Stromal cell of bone marrow (primary cell): ENCODE data around the gene PRDM12.

ENCODE experiments used
- DNase-seq: peaks from one replicate; pipeline ENCODE4 v3.0.0-alpha.2; 2012; ENCODE audit warnings: low read depth

Gene PRDM12

DNA sequence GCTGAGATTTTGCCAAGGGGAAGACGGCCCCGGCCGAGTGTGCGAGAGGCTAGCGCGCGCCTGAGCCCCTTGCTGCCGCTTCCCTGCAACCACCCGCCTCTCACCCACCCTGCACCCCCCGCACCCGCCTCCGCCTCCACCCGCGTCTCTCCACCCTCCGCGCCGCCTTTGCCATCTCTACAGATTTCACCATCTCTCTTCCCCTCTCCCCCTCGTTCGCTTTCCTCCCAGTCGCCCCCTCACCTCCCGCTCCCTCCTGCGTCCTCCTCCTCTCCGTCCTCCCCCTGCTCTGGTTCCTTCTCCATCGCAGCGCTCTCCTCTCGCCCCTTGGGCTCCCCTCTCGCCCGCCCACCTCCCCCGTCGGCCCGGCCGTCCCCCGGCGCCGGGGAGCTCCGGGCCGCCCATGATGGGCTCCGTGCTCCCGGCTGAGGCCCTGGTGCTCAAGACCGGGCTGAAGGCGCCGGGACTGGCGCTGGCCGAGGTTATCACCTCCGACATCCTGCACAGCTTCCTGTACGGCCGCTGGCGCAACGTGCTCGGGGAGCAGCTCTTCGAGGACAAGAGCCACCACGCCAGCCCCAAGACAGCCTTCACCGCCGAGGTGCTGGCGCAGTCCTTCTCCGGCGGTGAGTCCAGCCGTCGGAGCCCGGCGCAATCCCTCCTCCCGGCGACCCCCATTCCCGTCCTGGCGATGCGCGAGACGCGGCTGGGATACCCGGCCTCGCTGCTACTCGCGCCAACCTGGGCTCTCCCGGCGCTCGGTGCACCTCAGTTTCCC lies at the start of gene PRDM12:
PRDM12 (plus strand) TSS at position 344 of the 778 bp plus-strand sequence; CDS start at position 404, 60 bp downstream.
- no peak for DNase-seq

DNA sequence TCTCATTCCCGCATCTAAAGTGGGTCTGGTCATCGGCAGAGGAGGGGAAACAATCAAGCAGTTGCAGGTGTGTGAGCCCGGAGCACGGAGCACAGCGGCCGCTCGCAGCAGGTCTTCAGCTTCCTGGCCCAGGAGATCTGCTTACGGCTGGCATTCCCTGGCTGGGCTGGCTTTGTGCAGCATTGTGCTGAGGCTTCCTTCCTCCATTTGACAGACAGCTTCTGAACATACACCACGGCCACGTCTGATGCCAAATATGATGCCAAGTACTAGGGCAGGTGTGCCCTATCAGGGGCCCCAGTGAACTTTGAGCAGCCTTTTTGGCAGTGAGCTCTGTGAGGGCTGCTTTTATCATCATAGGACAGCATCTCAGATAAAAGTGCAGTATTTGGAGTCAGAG lies 47.9 kb upstream of the PRDM12 start:
- no peak for DNase-seq

DNA sequence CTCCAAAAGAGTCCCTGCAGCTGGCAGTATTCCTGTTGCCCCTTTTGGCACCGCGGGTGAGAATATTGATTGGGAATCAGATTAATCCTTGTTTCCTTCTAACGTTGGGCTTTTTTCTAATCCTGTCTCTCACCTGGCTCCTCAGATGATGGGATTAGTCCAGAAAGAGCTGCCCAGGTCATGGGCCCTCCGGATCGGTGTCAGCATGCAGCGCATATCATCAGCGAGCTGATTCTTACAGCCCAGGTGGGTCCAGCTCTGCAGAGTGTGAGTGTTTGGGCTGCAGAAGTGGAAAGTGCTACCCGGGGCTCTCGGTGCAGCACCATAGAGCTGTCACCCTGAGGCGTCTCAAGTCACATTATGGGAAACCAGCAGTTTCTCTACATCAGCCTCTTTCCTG lies 40.9 kb upstream of the PRDM12 start:
- DNase-seq = no peak

DNA sequence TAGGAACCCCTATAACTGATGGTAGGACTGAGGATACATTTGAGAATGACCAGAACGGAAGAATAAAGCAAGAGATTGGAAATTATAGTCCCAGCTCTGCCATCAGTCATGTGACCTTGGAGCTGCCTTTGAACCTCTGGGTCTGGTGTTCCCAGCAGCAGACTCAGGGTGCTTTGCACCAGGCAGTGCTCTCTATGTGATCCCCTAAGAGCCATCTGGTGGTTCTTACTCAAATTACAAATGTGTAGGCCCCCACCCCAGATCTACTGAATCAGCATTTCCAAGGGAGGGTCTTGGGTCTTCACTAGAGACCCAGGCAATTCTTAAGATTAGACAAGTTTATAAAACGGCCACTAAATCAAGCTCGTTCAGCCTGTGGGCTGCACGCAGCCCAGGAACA lies 40.2 kb upstream of the PRDM12 start:
- no peak for DNase-seq

DNA sequence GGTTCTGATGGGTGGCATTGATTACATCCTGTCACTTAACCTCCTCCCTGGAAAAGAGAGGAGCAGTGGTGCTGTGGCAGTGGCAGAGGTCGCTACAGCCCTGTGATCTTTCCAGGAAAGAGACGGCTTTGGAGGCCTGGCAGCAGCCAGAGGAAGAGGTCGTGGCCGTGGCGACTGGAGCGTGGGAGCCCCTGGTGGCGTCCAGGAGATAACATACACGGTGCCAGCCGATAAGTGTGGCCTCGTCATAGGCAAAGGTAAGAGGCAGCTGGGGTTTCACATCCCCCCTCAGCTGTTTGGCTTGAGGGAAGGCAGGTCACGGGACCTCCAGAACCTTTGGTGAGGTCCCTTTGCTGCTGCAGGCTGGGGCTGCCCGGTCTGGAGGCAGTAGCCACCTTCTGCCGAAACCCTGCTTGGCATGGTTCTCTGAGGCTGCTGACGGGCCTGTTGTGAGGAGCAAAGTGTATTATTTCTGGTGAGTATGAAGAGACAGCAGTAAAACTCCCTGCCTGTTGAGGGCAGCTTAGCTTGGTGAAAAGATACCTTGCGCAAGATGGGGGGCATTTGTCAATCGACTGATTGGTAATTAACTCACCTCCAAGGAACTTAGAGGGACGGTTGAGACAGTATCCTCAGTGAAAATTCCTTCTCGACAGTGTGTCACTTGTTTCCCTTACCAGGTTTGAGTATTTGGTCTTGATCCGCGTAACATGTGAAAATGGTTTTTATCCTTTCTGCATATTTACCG lies 38.0 kb upstream of the PRDM12 start:
- DNase-seq = no peak

DNA sequence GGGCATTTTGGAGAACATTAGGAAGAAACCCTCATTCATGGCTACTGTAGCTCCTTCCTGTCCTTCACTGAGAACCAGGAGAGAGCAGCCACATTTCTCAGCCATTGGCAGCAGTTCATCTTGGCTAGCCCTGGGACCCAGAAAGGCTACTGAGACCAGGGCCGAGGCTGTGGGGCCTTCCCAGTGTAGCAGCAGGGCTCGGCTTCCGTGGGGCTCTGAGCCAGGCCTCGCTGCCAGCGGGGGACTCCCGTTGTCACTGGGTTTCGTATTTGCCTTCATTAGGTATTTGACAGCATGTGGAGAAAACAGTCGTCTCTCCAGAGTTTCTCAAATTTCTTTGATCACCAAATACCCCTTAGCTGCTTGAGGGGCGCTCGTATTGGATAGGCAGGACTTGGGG lies 37.3 kb upstream of the PRDM12 start:
- DNase-seq = no peak

DNA sequence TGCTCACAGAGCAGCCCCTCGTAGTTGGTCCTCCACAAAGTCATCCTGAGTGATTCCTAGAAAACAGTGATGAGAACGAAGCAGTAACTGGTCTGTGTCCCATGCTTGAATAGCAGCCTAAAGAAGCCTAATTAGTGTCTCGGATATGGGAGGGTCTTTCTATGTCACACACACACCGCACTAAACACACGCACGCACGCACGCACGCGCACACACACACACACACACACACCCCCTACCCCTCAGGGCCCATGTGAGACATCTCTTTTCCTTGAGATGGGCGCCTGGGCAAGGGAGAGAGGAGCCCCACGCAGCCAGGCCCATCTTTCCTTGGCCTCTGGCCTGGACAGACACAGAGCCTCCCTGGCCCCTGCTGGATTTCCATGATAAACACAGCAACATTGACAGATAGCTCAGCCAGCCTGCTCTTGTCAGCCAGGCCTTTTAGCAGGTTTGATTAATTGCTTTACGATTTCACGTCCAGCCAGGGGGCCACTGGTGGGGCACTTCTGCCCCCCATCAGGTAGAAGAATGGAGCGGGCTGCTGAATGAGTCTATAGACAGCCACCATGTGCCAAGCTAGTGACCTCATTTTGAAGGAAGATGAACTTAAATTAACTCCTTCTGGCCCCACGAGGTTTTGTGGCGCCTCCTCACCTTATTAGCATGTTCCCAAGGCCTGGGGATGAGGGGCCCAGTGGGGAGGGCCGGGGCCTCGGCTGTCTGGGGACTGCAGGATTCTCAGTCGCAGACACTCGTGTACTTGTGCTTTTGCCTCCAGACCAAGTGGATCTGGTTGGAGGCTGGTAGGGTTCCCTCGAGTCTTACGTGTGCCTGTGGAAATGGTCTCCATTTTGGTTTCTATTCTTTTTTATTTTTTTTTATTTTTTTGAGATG lies 36.2 kb upstream of the PRDM12 start:
- no peak for DNase-seq

DNA sequence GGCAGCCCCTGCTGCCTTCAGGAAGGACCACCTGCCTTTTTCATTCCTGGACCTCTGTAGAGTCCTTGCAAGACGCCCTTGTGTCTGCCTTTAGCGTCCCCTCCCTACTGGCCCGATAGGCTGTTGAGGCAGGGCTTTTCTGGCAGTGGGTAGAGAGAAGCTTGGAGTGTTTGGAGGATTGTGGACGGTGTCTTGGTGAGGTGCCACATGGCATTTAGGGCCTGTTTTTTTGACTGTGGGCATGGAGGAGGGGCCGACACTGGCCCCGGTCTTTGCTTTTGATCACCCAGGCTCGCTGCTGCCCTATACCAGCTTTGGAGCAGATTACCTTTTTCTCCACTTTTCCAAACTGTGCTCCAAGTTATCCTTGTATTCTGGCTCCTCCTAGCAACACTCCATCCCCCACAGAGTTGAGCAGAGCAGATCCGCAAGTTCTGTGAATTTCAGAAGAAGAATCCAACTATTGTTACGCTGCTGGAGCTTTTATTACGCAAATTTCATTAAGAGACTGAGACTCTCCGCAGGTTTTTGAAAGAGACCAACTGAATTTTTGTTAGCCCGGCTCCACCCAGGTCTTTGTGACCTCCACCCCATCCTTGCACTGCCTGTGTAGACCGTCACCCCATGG lies 34.8 kb upstream of the PRDM12 start:
- no peak for DNase-seq

DNA sequence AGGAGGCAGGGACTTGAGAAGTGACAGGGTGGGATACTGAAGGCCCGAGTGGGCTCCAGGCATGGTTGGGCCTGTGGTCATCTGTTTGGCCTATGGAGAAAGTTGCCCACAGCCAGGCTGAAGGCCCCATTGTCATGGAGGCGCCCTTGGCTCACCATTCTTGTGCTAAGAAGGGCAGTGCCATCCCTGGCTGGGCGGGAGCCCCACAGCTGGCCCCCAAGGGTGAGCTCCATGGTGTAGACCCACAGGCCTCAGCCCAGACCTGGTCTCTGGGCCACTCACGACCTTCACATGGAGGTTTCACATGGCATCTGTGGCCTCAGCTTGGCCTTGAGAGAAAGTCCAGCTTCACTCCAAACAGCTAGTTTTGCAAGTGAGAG lies 34.3 kb upstream of the PRDM12 start:
- DNase-seq = no peak

DNA sequence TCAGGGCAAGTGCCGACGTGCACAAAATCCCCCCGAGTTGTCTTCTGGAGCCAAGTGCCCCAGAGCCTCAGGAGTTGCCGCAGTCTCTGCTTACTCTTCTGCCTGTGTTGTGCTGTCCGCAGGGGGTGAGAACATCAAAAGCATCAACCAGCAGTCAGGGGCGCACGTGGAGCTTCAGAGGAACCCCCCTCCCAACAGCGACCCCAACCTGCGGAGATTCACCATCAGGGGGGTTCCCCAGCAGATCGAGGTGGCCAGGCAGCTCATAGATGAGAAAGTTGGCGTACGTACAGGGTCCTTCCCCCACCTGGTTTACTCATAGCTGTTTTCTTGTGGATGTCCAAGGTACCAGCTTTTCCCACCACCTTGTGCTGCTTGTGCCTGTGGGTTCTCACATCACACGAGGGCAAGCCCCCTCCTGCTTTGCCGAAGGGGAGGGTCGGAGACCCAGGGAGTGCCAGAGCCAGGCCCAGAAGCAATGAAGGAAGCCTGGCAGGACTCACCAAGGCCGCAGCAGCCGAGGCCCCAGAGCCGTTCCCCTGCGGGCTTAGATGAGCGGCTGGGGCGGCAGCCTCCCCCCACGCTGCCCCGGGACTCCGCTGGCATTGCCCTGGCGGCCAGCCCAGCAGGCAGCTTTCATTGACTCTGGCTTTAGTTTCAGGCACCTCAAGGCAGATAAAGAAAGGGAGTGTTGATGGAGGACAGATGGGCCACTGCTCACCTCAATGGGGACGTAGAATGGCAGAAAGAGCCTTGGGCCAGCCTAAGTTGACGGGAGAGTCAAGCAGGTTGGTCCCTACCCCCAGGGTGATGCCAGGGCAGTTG lies 33.7 kb upstream of the PRDM12 start:
- DNase-seq = no peak

DNA sequence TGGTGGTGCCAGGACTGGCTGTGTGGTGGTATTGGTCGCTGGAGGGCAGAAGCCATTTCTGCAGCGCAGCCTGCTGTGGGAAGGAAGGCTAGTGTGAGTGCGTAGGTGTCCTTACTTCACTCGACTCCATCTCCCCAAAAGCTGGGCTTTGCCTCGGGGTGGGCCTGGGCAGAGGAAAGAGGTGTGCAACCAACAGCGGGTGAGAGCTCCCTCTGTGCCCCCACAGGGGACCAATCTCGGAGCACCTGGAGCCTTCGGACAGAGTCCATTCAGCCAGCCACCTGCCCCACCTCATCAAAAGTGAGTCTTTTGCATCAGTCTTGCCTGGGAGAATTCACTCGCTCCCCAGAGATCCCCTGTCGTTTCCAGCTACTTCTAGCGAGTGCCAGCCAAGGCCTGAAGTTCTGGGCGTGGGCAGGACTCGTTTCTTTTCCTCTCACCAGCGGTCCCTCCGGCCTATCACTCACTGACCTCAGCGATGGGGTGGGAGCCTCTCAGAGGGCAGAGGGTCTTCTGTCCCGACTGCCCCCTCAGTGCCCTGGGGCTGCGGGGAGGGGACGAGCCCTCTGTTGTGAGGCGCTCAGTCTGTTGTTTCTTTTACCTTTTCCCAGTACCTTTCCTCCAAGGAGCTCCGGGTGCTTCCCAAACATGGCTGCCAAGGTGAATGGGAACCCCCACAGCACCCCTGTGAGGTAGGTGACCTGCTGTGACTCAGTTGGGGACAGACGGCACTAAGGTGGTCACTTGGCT lies 32.9 kb upstream of the PRDM12 start:
- no peak for DNase-seq

DNA sequence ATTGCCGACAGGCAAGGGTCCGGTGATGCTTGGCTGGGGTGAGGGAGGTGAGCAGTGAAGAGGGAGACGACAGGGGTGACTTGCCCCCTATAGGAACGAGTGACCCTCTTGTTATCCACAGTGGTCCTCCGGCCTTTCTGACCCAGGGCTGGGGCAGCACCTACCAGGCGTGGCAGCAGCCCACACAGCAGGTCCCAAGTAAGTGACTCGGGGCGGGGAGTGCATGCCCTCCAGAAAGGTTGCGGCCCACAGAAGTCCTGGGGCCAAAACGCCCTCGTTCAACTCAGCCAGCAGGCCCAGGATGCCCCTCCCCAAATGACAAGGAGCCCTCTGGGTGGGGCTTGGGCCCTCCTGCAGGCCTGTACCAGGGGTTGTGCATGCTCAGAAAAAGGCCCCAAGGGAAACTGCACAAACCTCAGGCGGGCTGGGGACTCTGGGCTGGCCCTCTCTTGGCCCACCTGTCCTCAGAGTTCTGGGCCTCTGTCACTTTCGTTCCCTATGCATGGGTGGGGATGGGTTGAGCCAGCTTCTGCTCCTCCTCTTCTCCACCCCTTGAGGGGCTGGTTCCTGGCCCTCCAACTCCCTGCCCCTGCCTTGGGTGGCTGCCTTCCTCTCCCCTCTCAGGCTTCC lies 32.2 kb upstream of the PRDM12 start:
- no peak for DNase-seq

DNA sequence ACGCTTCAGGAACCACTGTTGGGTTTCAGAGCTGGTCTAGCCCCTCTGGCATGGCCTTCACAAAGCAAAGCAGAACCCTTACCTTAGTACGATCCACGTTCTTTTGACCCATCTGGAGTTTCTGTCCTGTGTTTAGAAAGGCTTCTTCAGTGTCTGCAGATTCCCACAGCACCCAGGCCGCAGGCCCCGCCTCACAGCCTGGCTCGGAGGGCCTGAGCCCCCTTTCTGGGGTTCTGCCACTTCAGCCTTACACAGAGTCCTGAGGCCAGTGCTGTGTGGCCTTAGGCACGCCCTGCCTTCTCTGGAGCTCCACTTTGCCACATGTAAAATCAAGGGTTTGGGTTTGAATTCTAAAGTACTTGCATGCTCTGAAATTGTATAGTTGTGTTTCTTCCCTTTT lies 31.6 kb upstream of the PRDM12 start:
- no peak for DNase-seq

DNA sequence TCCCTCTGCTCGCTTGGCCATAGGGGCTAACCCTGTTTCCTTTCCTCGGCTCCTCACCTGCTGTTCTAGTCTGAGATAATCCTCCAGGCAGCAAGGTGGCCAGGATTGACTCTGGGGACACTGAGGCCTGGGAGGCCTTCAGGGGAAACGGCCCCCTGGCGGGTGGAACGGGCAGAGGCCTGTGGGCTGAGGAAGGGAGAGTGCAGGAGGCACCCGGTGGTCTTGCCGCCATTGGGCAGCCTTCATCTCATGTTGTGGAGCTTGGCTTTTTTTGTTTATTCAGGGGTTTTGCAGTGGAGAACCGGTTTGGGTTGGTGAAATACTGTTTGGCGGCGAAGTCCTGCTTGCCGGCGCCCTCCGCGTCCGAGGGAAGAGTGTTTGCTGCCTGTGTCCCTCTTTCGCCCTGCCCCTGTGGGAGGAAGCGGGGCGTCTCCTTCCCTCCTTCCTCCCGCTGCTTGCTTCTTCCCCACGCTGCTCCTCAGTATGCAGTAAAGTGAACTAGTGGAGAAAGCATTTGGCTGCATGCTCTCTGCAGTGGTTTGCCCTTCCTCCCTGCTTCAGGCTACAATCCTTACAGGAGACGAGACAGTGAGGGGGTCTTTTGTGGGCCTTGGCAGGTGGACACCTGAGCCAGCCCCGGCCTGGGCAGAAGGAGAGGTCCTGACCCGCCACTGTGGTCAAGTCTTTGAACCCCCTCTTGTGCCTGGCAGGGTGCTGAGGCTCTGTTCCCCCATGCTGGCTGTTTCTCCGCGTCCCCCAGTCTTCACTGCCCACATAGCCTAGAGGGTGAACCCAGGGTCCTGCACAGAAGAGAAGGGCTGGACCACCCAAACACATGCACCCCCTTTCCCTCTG lies 30.8 kb upstream of the PRDM12 start:
- no peak for DNase-seq

DNA sequence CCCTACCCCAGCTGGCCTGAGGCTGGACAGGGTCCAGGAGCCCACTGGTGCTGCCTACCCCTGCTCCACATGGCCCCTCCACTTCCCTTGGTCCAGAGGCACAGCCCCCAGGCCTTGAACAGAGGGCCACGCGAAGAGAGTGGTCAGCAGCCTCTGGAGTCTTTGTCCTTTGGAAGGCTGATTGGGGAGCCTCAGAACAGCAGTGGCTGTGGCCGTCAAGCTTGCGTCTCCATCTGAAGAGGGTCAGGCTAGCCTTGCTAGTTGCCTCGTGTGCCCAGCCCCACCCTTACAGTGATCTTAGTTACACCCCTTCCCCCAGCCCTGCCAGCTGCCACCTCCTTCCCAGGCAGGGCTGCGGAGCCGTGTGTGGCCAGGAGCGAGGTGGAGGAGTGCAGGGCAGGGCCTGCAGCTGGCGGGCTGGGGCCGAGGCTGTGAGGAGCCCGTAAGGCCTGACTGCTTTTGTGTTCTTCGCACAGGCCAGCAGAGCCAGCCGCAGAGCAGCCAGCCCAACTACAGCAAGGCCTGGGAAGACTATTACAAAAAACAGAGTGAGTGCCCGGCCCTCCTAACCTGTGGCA lies 30.1 kb upstream of the PRDM12 start:
- no peak for DNase-seq

DNA sequence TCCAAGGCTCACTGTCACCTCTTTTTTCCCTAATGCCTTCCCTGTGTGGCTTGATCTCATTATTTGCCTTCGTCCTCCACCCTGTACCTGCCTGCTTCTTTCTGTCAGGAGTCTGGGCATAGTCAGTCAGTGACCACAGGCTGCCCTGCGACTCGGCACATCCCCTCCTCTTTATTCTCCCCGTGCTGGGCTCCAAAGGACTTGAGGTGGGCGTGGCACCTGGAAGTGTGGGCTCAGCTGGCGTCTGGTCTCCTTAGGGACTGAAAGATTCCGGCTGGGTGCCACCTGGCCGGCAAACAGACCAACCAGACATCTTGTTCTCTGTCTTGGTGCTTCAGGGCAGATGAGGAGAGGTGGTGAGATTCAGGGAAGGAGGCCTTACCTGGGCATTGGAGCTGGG lies 29.6 kb upstream of the PRDM12 start:
- no peak for DNase-seq

DNA sequence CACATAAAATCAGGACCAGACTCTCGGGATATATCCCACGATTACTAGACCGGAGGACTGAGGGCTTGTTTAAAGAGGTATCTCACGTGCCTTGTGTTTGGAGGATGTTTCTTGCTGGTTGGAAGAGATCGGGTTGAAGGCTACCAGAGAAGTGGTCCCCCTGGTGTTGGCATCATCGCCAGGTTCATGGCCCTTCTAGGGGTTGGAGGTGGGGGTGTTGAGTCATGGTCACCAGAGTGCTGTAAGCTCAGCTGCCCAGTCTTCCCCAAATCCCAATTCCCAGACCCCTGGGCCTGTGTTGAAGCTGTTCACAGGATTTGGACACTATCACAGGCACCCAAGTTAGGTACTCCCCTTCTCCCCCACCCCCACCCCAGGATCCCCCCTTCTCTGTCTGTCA lies 29.1 kb upstream of the PRDM12 start:
- DNase-seq = no peak

DNA sequence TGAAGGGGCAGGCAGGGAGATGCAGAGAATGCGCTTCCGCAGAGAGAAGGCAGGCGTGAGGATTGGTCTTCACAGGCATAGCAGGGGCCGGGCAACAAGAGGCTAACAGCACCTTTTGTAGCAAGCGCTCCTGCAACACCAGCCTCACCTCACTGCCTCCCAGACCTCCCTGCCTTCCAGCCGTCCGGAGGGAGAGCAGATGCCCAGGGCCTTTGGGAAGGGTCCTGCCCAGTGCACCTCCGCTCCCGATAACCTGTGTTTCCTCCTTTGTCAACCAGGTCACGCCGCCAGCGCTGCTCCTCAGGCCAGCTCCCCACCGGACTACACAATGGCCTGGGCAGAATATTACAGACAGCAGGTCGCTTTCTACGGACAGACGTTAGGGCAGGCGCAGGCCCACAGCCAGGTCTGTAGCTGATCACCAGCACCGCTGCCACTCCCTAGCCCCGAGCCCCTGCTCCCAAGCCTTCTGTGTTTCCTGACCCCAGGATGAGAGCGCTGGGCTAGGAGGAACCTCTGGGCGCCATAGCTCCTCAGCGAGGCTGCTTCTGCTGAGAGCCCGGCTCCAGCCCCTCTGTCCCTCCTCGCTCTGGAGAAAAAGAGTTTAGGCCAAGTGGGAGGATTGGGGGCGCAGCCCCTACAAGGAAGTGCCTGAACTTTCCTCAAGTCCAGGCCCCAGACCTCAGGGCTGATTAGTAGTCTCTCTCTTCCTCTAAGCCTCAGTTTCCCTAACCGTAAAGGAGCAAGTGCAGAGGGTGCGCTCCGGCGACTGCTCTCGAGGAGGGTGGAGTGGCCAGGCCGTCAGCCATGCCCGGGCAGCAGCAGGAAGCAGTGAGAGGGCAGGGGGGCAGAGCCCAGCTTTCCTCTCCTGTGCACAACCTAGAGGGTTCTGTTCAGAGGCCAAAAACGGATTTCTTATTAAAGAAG lies 28.4 kb upstream of the PRDM12 start:
- DNase-seq = no peak
